ENCODE measurements around the gene FBP2.

FBP2 gene

DNA sequence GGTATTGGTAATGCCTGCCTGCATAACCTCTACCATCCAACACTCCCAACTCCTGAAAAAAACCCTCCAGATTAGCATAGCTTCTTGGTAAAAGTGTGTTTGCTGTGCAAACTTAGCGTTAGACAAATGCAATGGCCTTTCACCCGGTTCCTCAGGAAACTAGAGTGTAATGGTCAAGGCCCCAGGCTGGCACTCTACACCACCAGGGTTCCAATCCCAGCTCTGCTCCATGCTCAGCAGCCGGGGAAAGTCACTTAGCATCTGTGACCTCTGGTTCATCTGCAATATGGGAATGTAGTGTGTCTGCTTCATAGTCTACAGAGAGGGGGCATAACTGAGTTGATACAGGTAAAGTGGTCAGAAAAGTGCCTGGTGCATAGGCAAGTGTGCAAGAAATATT lies 36.7 kb upstream of the FBP2 start:
- H3K79me2 ChIP-seq (ENCODE audit: insufficient read depth, low read length) = no peaks in the 10 kb centered on the region
- H3K9me2 ChIP-seq (replicated peaks; ENCODE audit: insufficient read depth, low read length) = no peaks in the 10 kb centered on the region
- H3K36me3 ChIP-seq (ENCODE audit: low read length) = no peaks in the 10 kb centered on the region
- no peak overlapping the region for H2AFZ ChIP-seq (ENCODE audit: low read depth, low read length, severe bottlenecking)
- no peaks in the 10 kb centered on the region for H3F3A ChIP-seq (ENCODE audit: insufficient read depth)
- no peak overlapping the region for H3K9ac ChIP-seq (ENCODE audit: low read length)
- no peak overlapping the region for H3K4me2 ChIP-seq (ENCODE audit: low read depth, low read length, poor library complexity, severe bottlenecking)
- no peak overlapping the region for H3K27ac ChIP-seq (ENCODE audit: low read depth, low read length)
- no peaks in the 10 kb centered on the region for H3K27me3 ChIP-seq (ENCODE audit: low read length)
- no peak overlapping the region for H3K4me3 ChIP-seq (ENCODE audit: insufficient read depth, low read length, poor library complexity, severe bottlenecking)
- no peaks in the 10 kb centered on the region for H4K20me1 ChIP-seq (ENCODE audit: low read depth, low read length)
- TF ChIP-seq, protein P1, sequence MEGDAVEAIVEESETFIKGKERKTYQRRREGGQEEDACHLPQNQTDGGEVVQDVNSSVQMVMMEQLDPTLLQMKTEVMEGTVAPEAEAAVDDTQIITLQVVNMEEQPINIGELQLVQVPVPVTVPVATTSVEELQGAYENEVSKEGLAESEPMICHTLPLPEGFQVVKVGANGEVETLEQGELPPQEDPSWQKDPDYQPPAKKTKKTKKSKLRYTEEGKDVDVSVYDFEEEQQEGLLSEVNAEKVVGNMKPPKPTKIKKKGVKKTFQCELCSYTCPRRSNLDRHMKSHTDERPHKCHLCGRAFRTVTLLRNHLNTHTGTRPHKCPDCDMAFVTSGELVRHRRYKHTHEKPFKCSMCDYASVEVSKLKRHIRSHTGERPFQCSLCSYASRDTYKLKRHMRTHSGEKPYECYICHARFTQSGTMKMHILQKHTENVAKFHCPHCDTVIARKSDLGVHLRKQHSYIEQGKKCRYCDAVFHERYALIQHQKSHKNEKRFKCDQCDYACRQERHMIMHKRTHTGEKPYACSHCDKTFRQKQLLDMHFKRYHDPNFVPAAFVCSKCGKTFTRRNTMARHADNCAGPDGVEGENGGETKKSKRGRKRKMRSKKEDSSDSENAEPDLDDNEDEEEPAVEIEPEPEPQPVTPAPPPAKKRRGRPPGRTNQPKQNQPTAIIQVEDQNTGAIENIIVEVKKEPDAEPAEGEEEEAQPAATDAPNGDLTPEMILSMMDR (IDR thresholded peaks at IDR 0.05; ENCODE audit: insufficient read depth, low read length, poor library complexity, severe bottlenecking) = no peak
- TF ChIP-seq EZH2phosphoT487 (conservative IDR thresholded peaks at IDR 0.05; ENCODE audit: low read length) = no peak
- H3K9me3 ChIP-seq (ENCODE audit: insufficient read depth, low read length) = no peaks in the 10 kb centered on the region

DNA sequence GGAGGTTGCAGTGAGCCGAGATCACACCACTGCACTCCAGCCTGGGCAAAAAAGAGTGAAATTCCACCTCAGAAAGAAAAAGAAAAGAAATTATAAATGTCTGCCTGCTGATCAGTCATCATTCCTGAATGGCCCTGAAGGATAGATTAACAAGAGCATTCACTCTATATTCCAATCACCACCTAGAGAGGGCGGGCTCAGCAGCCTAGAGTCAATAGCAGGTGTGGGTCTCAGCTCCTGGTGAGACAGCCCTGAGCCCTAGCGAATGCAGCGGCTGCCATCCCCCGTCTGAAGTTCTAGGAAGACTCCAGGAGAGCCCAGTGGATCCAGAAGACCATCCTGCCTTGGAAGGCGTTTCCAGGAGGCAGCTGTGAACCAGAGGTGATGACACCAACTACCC lies 33.7 kb upstream of the FBP2 start:
- no peak overlapping the region for H2AFZ ChIP-seq (ENCODE audit: low read depth, low read length, severe bottlenecking)
- H3K9ac ChIP-seq (ENCODE audit: low read length) = no peak overlapping the region
- no peaks in the 10 kb centered on the region for H4K20me1 ChIP-seq (ENCODE audit: low read depth, low read length)
- no peaks in the 10 kb centered on the region for H3K36me3 ChIP-seq (ENCODE audit: low read length)
- no peaks in the 10 kb centered on the region for H3K9me2 ChIP-seq (replicated peaks; ENCODE audit: insufficient read depth, low read length)
- H3K9me3 ChIP-seq (ENCODE audit: insufficient read depth, low read length) = no peaks in the 10 kb centered on the region
- H3F3A ChIP-seq (ENCODE audit: insufficient read depth) = no peaks in the 10 kb centered on the region
- no peak overlapping the region for H3K4me2 ChIP-seq (ENCODE audit: low read depth, low read length, poor library complexity, severe bottlenecking)
- H3K79me2 ChIP-seq (ENCODE audit: insufficient read depth, low read length) = no peaks in the 10 kb centered on the region
- no peak overlapping the region for H3K4me3 ChIP-seq (ENCODE audit: insufficient read depth, low read length, poor library complexity, severe bottlenecking)
- no peaks in the 10 kb centered on the region for H3K27me3 ChIP-seq (ENCODE audit: low read length)
- H3K27ac ChIP-seq (ENCODE audit: low read depth, low read length) = no peak overlapping the region
- TF ChIP-seq, protein P1 (IDR thresholded peaks at IDR 0.05; ENCODE audit: insufficient read depth, low read length, poor library complexity, severe bottlenecking) = no peak
- TF ChIP-seq EZH2phosphoT487 (conservative IDR thresholded peaks at IDR 0.05; ENCODE audit: low read length) = no peak

DNA sequence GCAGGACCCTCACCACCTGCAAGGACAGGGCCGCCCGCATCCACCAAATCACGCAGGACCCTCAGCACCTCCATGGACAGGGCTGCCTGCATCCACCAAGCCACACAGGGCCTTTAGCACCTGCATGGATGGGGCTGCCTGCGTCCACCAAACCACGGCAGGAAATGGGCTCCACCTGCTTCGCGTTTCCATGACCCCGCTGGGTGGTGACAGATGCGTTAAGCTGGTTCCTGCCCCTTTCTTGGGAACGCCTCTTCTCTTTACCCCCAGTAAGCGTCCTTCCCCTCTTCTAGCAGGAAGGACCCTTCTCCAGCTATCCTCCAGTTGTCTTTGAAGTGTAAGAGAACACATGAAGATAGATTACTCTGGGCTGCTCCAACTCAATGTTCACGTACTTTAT lies 32.2 kb upstream of the FBP2 start:
- no peaks in the 10 kb centered on the region for H3K79me2 ChIP-seq (ENCODE audit: insufficient read depth, low read length)
- no peak overlapping the region for H3K27ac ChIP-seq (ENCODE audit: low read depth, low read length)
- H3K4me2 ChIP-seq (ENCODE audit: low read depth, low read length, poor library complexity, severe bottlenecking) = no peak overlapping the region
- no peak overlapping the region for H3K4me3 ChIP-seq (ENCODE audit: insufficient read depth, low read length, poor library complexity, severe bottlenecking)
- no peaks in the 10 kb centered on the region for H3K9me3 ChIP-seq (ENCODE audit: insufficient read depth, low read length)
- H3K36me3 ChIP-seq (ENCODE audit: low read length) = no peaks in the 10 kb centered on the region
- no peaks in the 10 kb centered on the region for H3F3A ChIP-seq (ENCODE audit: insufficient read depth)
- no peak overlapping the region for H2AFZ ChIP-seq (ENCODE audit: low read depth, low read length, severe bottlenecking)
- TF ChIP-seq, protein P1 (IDR thresholded peaks at IDR 0.05; ENCODE audit: insufficient read depth, low read length, poor library complexity, severe bottlenecking) = no peak
- TF ChIP-seq EZH2phosphoT487 (conservative IDR thresholded peaks at IDR 0.05; ENCODE audit: low read length) = no peak
- H3K27me3 ChIP-seq (ENCODE audit: low read length) = no peaks in the 10 kb centered on the region
- no peaks in the 10 kb centered on the region for H4K20me1 ChIP-seq (ENCODE audit: low read depth, low read length)
- no peaks in the 10 kb centered on the region for H3K9me2 ChIP-seq (replicated peaks; ENCODE audit: insufficient read depth, low read length)
- no peak overlapping the region for H3K9ac ChIP-seq (ENCODE audit: low read length)

Measured in SU-DHL-6 (cell line).